ENCODE measurements around the gene HDAC7.

Gene HDAC7

DNA sequence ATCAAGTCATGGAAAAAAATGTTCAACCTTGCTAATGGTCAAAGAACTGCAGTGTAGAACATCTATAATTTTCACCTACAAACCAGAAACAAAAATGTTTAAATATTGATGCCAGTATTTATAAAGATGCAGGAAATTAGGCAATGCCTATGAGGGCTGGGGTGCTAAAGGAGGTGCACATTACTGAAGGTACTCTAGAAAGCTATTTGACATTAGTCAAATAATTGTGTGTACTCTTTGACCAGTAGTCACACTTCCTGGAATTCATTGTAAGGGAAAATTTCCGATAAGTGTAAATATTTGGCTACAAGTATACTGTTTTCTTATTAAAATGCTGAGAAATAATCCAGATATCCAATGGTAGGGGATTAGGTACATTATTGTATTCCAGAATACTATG is 36.4 kb upstream of the HDAC7 start:
- in situ Hi-C loops (cut with MboI; ENCODE audit: low sequenced_read_pairs), result no loop called here
- H3K36me3 ChIP-seq (replicated peaks), result no peaks in the 10 kb centered on the region
- no peaks in the 10 kb centered on the region for H3K9me3 ChIP-seq
- no peaks in the 10 kb centered on the region for H3K4me1 ChIP-seq
- H3K4me3 ChIP-seq, result no peak overlapping the region
- no peak for DNase-seq (ENCODE audit: low spot score in 2 of 2)
- H3K27me3 ChIP-seq (ENCODE audit: low read depth), result no peaks in the 10 kb centered on the region

DNA sequence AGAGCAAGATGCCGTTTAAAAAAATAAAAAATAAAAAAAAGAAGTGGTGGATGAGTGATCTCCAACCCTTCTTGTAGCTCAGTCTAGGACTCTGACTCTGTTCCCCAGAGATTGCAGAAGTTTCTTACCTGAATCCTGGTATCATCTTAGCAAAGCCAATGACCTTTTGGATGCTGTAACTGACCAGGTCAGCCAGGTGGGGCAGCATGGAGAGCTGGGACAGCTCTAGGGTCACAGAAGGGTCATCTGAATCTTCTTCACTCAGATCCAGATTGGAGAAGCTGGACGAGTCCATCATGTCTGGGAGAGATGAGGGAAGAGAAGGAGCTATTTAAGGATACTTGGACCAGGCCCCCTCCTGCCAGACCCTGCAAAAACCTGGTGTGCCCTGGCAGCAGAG is 35.8 kb upstream of the HDAC7 start:
- no peaks in the 10 kb centered on the region for H3K36me3 ChIP-seq (replicated peaks)
- H3K4me1 ChIP-seq, result no peaks in the 10 kb centered on the region
- no peaks in the 10 kb centered on the region for H3K27me3 ChIP-seq (ENCODE audit: low read depth)
- H3K4me3 ChIP-seq, result no peak overlapping the region
- DNase-seq (ENCODE audit: low spot score in 2 of 2), result no peak
- in situ Hi-C loops (cut with MboI; ENCODE audit: low sequenced_read_pairs), result no loop called here
- no peaks in the 10 kb centered on the region for H3K9me3 ChIP-seq

DNA sequence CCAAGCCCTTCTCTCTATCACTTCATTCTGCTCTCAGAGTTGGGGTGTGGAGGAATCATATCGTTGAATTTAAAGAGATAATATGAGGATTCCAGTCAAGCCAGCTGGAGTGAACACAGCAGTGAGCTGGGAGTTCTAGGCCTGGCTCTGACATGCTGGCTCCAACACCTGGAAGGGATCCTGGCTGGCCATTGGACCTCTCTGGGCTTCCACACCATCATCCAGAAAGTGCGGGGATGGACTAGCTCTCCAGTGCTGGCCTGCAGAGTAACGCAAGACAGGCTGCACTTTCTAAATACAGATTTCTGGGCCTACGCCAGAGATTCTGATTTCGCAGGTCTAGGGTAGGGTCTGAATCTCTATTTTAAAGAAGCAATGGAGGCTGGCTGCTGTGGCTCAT is 34.8 kb upstream of the HDAC7 start:
- no peak overlapping the region for H3K4me3 ChIP-seq
- in situ Hi-C loops (cut with MboI; ENCODE audit: low sequenced_read_pairs), result no loop called here
- no peaks in the 10 kb centered on the region for H3K9me3 ChIP-seq
- DNase-seq (ENCODE audit: low spot score in 2 of 2), result no peak
- no peaks in the 10 kb centered on the region for H3K4me1 ChIP-seq
- no peaks in the 10 kb centered on the region for H3K27me3 ChIP-seq (ENCODE audit: low read depth)
- no peaks in the 10 kb centered on the region for H3K36me3 ChIP-seq (replicated peaks)

DNA sequence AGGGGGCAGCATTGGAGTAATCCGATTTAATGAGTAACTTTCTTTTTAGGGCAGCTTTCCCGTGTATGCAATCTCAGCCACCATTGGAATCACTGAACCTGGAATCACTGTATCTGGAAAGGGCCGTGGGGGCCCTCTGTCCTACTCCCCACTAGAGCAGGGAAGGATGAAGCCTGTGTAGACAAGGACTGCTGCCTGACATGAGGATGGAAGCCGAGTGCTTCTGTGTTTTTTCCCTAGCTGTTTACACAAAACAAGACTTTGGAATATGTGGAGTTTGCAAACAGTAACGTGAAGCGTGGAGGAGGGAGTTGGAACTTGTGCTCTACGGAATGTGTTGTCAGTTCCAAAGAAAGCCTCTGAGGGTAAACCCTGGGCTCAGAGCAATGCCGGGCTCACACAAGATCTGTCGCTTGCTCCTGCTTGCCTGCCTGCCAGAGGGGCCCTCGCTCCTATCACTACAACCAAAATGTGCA is 32.4 kb upstream of the HDAC7 start:
- Histone ChIP-seq H3K4me3 (no peak overlapping the region), H3K36me3 (replicated peaks) (no peaks in the 10 kb centered on the region), H3K4me1 (no peaks in the 10 kb centered on the region), H3K9me3 (no peaks in the 10 kb centered on the region), H3K27me3 (ENCODE audit: low read depth) (no peaks in the 10 kb centered on the region)
- in situ Hi-C loops (cut with MboI; ENCODE audit: low sequenced_read_pairs), result no loop called here
- DNase-seq (ENCODE audit: low spot score in 2 of 2), result no peak

DNA sequence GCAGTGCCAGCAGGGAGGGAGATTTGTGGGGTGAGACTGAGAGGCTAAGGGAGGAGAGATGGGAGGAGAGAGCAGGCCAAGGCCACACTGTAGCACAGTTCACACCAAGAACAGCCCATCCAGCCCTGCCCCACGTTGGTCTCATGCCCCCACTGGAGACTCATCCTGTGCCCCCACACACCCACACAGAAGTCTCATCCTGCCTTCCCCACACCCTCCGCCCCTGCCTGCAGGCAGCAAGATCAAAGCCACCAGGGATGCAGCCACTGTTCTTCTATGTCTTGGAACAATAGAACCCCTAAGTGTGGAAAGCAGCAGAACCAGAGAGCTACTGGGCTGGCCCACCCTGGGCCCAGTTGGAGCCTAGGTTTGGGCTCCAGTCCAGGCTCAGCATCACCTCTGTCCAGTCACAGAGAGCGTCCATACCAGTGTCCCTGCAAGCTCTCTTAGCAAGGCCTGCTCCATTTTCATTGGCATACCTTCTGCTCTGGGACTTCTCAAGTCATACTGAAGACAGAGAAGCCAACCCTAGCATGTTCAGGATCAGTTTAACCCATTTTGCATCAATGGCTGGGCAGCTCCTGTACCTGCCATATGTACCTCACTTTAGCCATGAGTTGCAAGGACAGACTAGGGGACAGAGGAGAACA is 31.7 kb upstream of the HDAC7 start:
- H3K4me3 ChIP-seq, result no peak overlapping the region
- no peaks in the 10 kb centered on the region for H3K4me1 ChIP-seq
- H3K9me3 ChIP-seq, result no peaks in the 10 kb centered on the region
- no peaks in the 10 kb centered on the region for H3K36me3 ChIP-seq (replicated peaks)
- no peaks in the 10 kb centered on the region for H3K27me3 ChIP-seq (ENCODE audit: low read depth)
- no peak for DNase-seq (ENCODE audit: low spot score in 2 of 2)
- in situ Hi-C loops (cut with MboI; ENCODE audit: low sequenced_read_pairs), result no loop called here

DNA sequence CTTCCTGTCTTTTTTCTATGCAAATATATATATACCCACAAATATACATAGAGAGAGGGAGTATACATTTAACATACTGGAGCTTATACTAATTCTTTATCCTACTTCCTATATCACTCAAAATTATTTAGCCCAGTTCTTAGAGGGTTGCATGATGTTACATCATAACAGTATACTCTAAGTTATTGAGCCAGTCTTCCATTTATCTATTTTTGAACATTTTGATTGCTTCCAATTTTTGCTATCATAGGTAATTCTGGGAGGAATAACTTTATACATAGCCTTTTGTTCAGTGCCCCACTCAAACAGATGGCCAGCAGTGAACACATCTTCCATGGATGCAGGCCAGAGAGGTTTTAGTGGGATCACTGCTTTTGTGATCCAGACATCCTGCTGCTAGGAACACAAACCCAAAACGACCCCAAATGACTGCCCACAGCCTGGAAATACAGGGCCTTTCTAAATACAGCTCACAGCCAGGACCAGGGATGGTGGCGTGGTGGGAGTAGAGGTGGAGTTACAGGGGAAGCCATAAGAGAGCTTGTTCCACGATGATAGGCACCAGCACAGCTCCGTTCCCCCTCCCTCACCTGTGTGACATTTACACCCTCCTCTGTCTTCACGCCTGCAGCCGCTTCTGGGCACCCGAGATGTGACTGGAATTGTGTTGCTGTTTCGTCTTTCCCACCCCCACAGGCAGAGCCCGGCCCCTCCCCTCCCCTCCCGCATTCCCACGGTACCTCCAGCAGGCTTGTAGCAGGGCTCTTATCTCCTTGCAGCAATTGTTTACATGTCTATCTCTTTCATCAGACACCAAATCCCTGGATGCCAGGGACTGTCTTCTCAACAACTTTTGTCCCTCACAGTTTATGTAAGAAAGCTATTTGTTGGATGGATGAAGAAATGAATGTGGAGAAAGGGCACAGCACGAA is 30.7 kb upstream of the HDAC7 start:
- no peak overlapping the region for H3K4me3 ChIP-seq
- H3K36me3 ChIP-seq (replicated peaks), result no peaks in the 10 kb centered on the region
- no peak for DNase-seq (ENCODE audit: low spot score in 2 of 2)
- H3K9me3 ChIP-seq, result no peaks in the 10 kb centered on the region
- H3K27me3 ChIP-seq (ENCODE audit: low read depth), result no peaks in the 10 kb centered on the region
- in situ Hi-C loops (cut with MboI; ENCODE audit: low sequenced_read_pairs), result no loop called here
- no peaks in the 10 kb centered on the region for H3K4me1 ChIP-seq

DNA sequence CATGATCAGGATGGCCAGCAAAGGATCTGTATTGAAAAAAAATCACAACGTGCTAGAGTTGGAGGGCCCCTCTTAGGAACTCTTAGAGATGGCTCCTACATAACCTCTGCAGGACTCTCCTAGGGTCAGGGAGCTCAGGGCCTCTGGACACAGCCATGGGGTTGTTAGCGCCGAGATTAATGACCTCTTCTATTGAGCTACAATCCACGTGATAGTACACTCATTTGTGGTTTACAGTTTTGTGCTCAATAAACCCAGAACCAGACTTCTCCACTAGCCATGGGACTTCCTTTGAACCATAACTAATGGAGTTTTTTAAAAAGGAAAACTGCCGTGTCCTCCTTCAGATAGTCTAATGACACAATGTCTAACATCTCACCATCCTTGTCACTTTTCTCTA is 29.6 kb upstream of the HDAC7 start:
- in situ Hi-C loops (cut with MboI; ENCODE audit: low sequenced_read_pairs), result loop anchor here (10.0 kb wide), 1 partner anchor 134 kb away; no protein-coding TSS in a partner anchor
- DNase-seq (ENCODE audit: low spot score in 2 of 2), result no peak
- no peaks in the 10 kb centered on the region for H3K36me3 ChIP-seq (replicated peaks)
- H3K4me1 ChIP-seq, result no peaks in the 10 kb centered on the region
- no peaks in the 10 kb centered on the region for H3K27me3 ChIP-seq (ENCODE audit: low read depth)
- no peak overlapping the region for H3K4me3 ChIP-seq
- H3K9me3 ChIP-seq, result no peaks in the 10 kb centered on the region

DNA sequence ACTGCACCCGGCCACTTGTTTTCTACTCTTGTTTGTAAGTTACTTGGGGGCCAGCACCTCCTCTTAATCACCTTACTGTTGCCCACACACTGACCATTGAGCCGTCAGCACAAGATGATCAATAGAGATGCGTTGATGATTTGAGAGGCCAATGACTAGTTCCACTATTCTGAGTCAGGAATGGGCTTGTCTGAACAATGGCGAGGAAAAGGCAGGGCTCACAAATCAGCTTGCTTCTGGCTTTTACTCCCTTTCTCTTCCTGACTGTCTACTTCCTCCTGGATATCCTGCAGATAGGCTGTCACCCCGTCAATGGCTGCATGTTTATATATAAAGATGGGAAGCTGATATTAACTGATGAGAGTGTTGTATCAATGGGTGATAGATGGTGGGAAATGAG is 29.1 kb upstream of the HDAC7 start:
- in situ Hi-C loops (cut with MboI; ENCODE audit: low sequenced_read_pairs), result loop anchor here (10.0 kb wide), 1 partner anchor 134 kb away; no protein-coding TSS in a partner anchor
- Histone ChIP-seq H3K4me1 (no peaks in the 10 kb centered on the region), H3K4me3 (no peak overlapping the region), H3K36me3 (replicated peaks) (no peaks in the 10 kb centered on the region), H3K9me3 (no peaks in the 10 kb centered on the region), H3K27me3 (ENCODE audit: low read depth) (no peaks in the 10 kb centered on the region)
- no peak for DNase-seq (ENCODE audit: low spot score in 2 of 2)

DNA sequence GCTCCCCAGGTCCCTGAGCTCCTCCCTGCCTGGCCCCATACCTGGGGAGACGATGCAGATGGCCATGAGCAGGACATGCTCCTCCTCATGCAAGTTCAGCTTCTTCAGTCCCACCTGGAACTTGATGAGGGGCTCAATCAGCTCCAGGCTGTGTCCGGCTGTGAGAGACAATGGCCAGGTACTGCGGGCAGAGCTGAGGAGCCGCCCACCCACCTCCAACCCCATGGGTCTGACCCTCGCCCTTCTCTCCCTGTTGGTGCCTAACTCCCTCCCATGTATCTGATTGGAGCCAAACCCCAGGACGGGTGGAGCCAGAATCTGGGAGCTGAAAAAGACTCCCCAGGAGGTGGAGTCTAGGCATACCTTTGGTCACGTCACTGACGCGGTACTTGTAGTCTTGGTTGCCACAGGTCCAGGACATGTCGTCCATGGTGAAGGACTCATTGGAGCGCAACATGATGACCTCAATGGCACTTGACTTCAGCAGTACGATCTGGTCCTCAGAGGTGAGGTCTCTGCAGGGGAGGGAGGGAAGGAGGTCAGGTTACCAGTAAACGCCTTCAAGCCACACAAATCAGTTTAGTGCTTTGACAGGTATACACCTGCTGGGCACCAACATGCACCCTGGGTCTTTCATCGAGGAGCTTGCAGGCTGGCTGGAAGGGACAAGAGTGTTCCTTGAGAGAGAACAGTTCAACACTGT is 26.7 kb upstream of the HDAC7 start:
- Histone ChIP-seq H3K9me3 (no peaks in the 10 kb centered on the region), H3K36me3 (replicated peaks) (no peaks in the 10 kb centered on the region), H3K27me3 (ENCODE audit: low read depth) (peaks cover under 1% of the 10 kb centered on the region; the same call in 1 of the 2 replicates), H3K4me3 (no peak overlapping the region), H3K4me1 (no peaks in the 10 kb centered on the region)
- in situ Hi-C loops (cut with MboI; ENCODE audit: low sequenced_read_pairs), result loop anchor here (10.0 kb wide), 1 partner anchor 132 kb away; no protein-coding TSS in a partner anchor
- no peak for DNase-seq (ENCODE audit: low spot score in 2 of 2)

DNA sequence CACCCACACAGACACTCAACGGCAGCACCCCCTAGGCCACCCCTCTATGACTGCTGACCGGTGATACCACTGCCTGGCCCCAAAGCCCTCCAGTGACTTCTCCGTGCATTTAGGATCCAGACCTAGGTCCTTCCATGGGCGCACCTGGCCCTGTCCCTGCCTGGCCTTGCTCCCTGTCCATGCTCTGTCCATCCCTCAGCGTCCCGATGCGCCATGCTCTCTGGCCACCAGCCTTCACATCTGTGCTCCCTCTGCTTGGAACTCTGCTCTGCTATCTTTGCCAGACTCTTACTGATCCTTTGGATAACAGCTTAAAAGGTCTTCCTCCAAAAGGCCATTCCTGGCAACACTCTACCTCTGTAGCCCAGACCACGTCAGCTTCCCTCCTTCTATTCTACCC is 25.4 kb upstream of the HDAC7 start:
- DNase-seq (ENCODE audit: low spot score in 2 of 2), result no peak
- H3K4me1 ChIP-seq, result no peaks in the 10 kb centered on the region
- in situ Hi-C loops (cut with MboI; ENCODE audit: low sequenced_read_pairs), result loop anchor here (10.0 kb wide), 1 partner anchor 130 kb away; no protein-coding TSS in a partner anchor
- H3K9me3 ChIP-seq, result no peaks in the 10 kb centered on the region
- H3K27me3 ChIP-seq (ENCODE audit: low read depth), result peaks cover 8% of the 10 kb centered on the region
- H3K4me3 ChIP-seq, result no peak overlapping the region
- no peaks in the 10 kb centered on the region for H3K36me3 ChIP-seq (replicated peaks)

DNA sequence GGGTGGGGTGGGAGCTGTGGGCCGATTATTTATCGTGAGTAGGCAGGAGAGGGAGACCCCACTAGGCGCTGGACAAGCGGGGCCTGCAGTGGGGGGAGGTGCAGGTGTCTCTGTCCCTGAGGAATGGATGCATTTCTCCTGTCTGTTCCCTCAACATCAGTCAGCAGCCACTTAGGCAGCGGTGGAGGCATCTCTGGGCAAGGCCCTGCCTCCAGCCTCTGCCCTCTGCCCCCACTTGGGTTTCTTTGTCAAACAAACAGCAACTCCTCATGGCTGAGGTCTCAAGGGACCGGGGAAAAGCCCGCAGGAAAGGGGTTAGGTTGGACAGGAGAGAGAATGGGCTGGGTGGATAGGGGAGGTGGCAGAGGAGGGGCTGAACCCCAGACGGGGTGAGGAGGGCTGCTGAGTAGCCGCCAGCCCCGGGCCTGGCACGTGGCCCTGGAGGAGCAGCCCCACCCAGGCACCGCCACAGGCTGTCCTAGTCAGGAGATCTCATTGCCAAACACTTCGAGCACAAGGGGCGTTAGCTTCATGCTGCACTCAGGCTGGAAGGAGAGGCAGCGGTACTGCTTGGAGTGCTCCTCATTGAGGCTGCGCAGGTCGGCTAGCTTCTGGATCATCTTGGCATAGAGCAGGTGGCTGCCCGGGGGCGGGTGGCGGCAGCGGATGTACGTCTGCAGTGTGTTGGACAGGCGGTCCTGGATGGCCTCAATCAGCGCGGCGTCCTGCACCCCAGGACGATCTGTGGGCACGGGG is 24.7 kb upstream of the HDAC7 start:
- no peak for DNase-seq (ENCODE audit: low spot score in 2 of 2)
- no peaks in the 10 kb centered on the region for H3K9me3 ChIP-seq
- in situ Hi-C loops (cut with MboI; ENCODE audit: low sequenced_read_pairs), result loop anchor here (10.0 kb wide), 1 partner anchor 130 kb away; no protein-coding TSS in a partner anchor
- H3K4me3 ChIP-seq, result no peak overlapping the region
- H3K27me3 ChIP-seq (ENCODE audit: low read depth), result peaks cover 8% of the 10 kb centered on the region
- no peaks in the 10 kb centered on the region for H3K4me1 ChIP-seq
- H3K36me3 ChIP-seq (replicated peaks), result no peaks in the 10 kb centered on the region

DNA sequence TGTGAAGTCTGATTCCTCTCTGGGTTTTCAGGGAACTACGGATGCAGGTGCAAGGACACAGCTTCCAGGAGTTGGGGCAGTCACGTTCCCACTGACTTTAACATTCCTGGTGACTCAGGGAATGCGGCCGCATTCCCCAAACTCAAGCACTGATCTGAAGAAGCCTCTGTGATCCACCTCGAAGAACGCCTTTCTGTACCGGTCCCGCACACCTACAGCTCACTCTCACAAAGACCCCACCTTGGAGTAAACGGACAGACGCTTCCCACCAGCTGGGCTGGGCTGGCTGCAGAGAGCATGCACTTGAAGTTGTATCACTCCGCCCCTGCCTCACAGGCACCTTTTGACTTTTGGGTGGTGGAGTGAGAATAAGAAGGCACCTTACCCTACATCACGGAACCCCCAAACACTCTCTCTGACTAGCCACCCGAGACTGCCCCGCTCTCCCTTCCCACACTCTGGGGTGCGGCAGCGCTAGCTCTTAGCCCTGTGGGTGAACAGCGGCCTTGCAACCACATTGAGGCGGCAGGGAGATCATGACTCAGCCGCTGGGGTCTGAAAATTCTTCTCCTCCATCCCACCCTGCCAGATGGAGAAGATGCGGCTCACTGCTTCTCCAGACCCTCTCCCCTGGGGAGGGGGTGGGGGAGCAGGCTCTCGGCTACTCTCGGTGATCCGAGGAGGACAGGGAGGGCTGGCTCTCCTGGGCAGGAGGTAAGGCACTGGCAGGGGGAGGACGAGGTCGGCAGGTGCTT is 23.7 kb upstream of the HDAC7 start:
- H3K4me1 ChIP-seq, result no peaks in the 10 kb centered on the region
- in situ Hi-C loops (cut with MboI; ENCODE audit: low sequenced_read_pairs), result loop anchor here (10.0 kb wide), 1 partner anchor 129 kb away; no protein-coding TSS in a partner anchor
- peaks cover 8% of the 10 kb centered on the region for H3K27me3 ChIP-seq (ENCODE audit: low read depth)
- no peak for DNase-seq (ENCODE audit: low spot score in 2 of 2)
- no peaks in the 10 kb centered on the region for H3K36me3 ChIP-seq (replicated peaks)
- H3K4me3 ChIP-seq, result no peak overlapping the region
- H3K9me3 ChIP-seq, result no peaks in the 10 kb centered on the region

Measured in HAP-1 (cell line).